ENCODE data around the gene SENP1. TPM values are rescaled to one million over a fixed set of nuclear protein-coding genes. Genes with fewer than 3 reads are reported as not detected.

The SENP1 gene
- total and polyA plus RNA-seq, 2 of the 13 experiments (the other 11 are each of a cell fraction or from before 2014, with no cell fraction given) = 14.0 to 20.2 TPM

- TF ChIP-seq ZC3H13 (CRISPR knock-in tag; IDR thresholded peaks at IDR 0.05) (peak; percentile 63; the same call in 1 of the 2 replicates), ARID4A (CRISPR knock-in tag; IDR thresholded peaks at IDR 0.05; ENCODE audit: borderline replicate concordance) (peak; percentile 58; the same call in 1 of the 2 replicates), ZNF713 (CRISPR knock-in tag; IDR thresholded peaks at IDR 0.05) (0 out of 2 replicates have a peak, but pooled peaks have one; percentile 25), RBM39 (IDR thresholded peaks at IDR 0.05; ENCODE audit: low read depth, low read length, poor library complexity, severe bottlenecking) (peak; percentile 24), XRCC5 (optimal IDR thresholded peaks at IDR 0.05; ENCODE audit: low read length) (peak; percentile 62), ZNF687 (CRISPR knock-in tag; IDR thresholded peaks at IDR 0.05) (peak; percentile 62; the same call in 1 of the 2 replicates), ZNF251 (CRISPR knock-in tag; IDR thresholded peaks at IDR 0.05) (no peak), HOXA3 (CRISPR knock-in tag; IDR thresholded peaks at IDR 0.05) (peak; percentile 9; the same call in 1 of the 2 replicates), GABPB1 (CRISPR knock-in tag; IDR thresholded peaks at IDR 0.05) (peak; percentile 52), ARNT (IDR thresholded peaks at IDR 0.05) (no peak), ZNF142 (CRISPR knock-in tag; IDR thresholded peaks at IDR 0.05) (no peak), MTERF4 (CRISPR knock-in tag; IDR thresholded peaks at IDR 0.05) (0 out of 2 replicates have a peak, but pooled peaks have one; percentile 45)
These were observed 101.6 kb downstream of the SENP1 start, which contains the start of gene COL2A1 (continued) for GRCh38 chr12:48004053-48004941.

Measured in HepG2 (cell line).